Effector CD4-positive, alpha-beta T cell (primary cell): ENCODE data around the gene SCN11A.

Source experiments
- DNase-seq: peaks from one replicate; pipeline ENCODE4 v3.0.0-alpha.2; 2020
- total RNA-seq: gene quantifications from one replicate; lab custom pipeline; 2026; lab: John Stamatoyannopoulos, UW

The SCN11A gene
- total RNA-seq: 1.5 reads per million

- peak; percentile 92 for DNase-seq
Measured at GRCh38 chr3:39051649-39052561, at the start of gene SCN11A, which contains the start of gene WDR48. TSS of gene SCN11A (minus strand) at chr3:39051944. CDS start at chr3:38950362, 101,582 bp downstream. TSS of gene WDR48 (plus strand) at chr3:39052016. CDS start at chr3:39052026, 10 bp downstream.

- DNase-seq: peak; percentile 37
Measured at GRCh38 chr3:39101022-39101689, 49.4 kb upstream of the SCN11A start.

- no peak for DNase-seq
Measured at GRCh38 chr3:39100500-39100886, 48.7 kb upstream of the SCN11A start.

GRCh38 chr3:39099738-39100499 lies 48.2 kb upstream of the SCN11A start:
- no peak for DNase-seq

- DNase-seq: no peak
Measured at GRCh38 chr3:39099242-39099641, 47.5 kb upstream of the SCN11A start.

- DNase-seq: no peak
Measured at GRCh38 chr3:39098473-39099000, 46.8 kb upstream of the SCN11A start.

- DNase-seq: no peak
Measured at GRCh38 chr3:39097716-39098472, 46.1 kb upstream of the SCN11A start.

GRCh38 chr3:39096775-39097174 lies 45.0 kb upstream of the SCN11A start:
- no peak for DNase-seq

GRCh38 chr3:39095778-39096177 lies 44.0 kb upstream of the SCN11A start:
- DNase-seq: no peak

GRCh38 chr3:39094851-39095677 lies 43.3 kb upstream of the SCN11A start:
- no peak for DNase-seq

GRCh38 chr3:39090922-39091321 lies 39.2 kb upstream of the SCN11A start:
- no peak for DNase-seq

- DNase-seq: no peak
Measured at GRCh38 chr3:39088889-39089288, 37.1 kb upstream of the SCN11A start.

- DNase-seq: no peak
Measured at GRCh38 chr3:39088456-39088855, 36.7 kb upstream of the SCN11A start.

GRCh38 chr3:39086144-39086543 lies 34.4 kb upstream of the SCN11A start:
- DNase-seq: no peak

GRCh38 chr3:39082666-39083313 lies 31.0 kb upstream of the SCN11A start:
- DNase-seq: no peak

- DNase-seq: no peak
Measured at GRCh38 chr3:39080026-39080425, 28.3 kb upstream of the SCN11A start.

- DNase-seq: no peak
Measured at GRCh38 chr3:39079530-39079929, 27.8 kb upstream of the SCN11A start.

- no peak for DNase-seq
Measured at GRCh38 chr3:39075910-39076309, 24.2 kb upstream of the SCN11A start.

GRCh38 chr3:39068556-39068955 lies 16.8 kb upstream of the SCN11A start:
- no peak for DNase-seq

- DNase-seq: no peak
Measured at GRCh38 chr3:39067286-39067685, 15.5 kb upstream of the SCN11A start.

- DNase-seq: no peak
Measured at GRCh38 chr3:39065197-39065596, 13.5 kb upstream of the SCN11A start.
